ENCODE measurements around the gene NINL. TPM values are rescaled to one million over a fixed set of nuclear protein-coding genes. Genes with fewer than 3 reads are reported as not detected.
"Not testable (repeated sequence)": the region's sequence is repeated elsewhere in the genome, so short reads cannot be mapped to it uniquely, and the experiment has no call there.

The NINL gene
- total RNA-seq, 1 experiment from 2014 or later, result 0.19 TPM

GRCh38 chr20:25586877-25587276 is 1.5 kb upstream of the NINL start:
- Histone ChIP-seq H2AFZ (ENCODE audit: low read length) (no peak overlapping the region), H3K9me3 (ENCODE audit: low read length) (no peaks in the 10 kb centered on the region), H3K4me3 (ENCODE audit: low read length) (no peak overlapping the region), H3K4me1 (ENCODE audit: low read length) (no peaks in the 10 kb centered on the region), H3K79me2 (ENCODE audit: low read length) (no peaks in the 10 kb centered on the region), H3K9me2 (replicated peaks; ENCODE audit: insufficient read depth, low read length) (no peaks in the 10 kb centered on the region), H3K4me2 (ENCODE audit: low read depth, low read length, poor library complexity, severe bottlenecking) (no peak overlapping the region), H4K20me1 (ENCODE audit: insufficient read depth, low read depth, low read length) (no peaks in the 10 kb centered on the region), H3K27ac (ENCODE audit: low read length) (no peak overlapping the region), H3K36me3 (ENCODE audit: insufficient read depth, low read length) (no peaks in the 10 kb centered on the region), H3K27me3 (ENCODE audit: low read length) (no peaks in the 10 kb centered on the region), H3K9ac (ENCODE audit: low read length) (no peak overlapping the region)
- DNase-seq, result no peak

- H3K9ac ChIP-seq (ENCODE audit: low read length); H2AFZ ChIP-seq (ENCODE audit: low read length); H3K27me3 ChIP-seq (ENCODE audit: low read length); H3K27ac ChIP-seq (ENCODE audit: low read length); H3K4me3 ChIP-seq (ENCODE audit: low read length); H3K9me2 ChIP-seq (replicated peaks; ENCODE audit: insufficient read depth, low read length); H3K4me1 ChIP-seq (ENCODE audit: low read length); H4K20me1 ChIP-seq (ENCODE audit: insufficient read depth, low read depth, low read length); H3K4me2 ChIP-seq (ENCODE audit: low read depth, low read length, poor library complexity, severe bottlenecking); H3K79me2 ChIP-seq (ENCODE audit: low read length); H3K9me3 ChIP-seq (ENCODE audit: low read length); DNase-seq; H3K36me3 ChIP-seq (ENCODE audit: insufficient read depth, low read length): not testable (repeated sequence)
Observed at GRCh38 chr20:25583607-25584006, 1.7 kb downstream of the NINL start.

GRCh38 chr20:25580711-25581110 is 4.6 kb downstream of the NINL start:
- no peak overlapping the region for H3K4me2 ChIP-seq (ENCODE audit: low read depth, low read length, poor library complexity, severe bottlenecking)
- no peaks in the 10 kb centered on the region for H3K9me3 ChIP-seq (ENCODE audit: low read length)
- no peak overlapping the region for H3K27ac ChIP-seq (ENCODE audit: low read length)
- H3K27me3 ChIP-seq (ENCODE audit: low read length), result no peaks in the 10 kb centered on the region
- no peaks in the 10 kb centered on the region for H3K4me1 ChIP-seq (ENCODE audit: low read length)
- no peak overlapping the region for H3K4me3 ChIP-seq (ENCODE audit: low read length)
- no peaks in the 10 kb centered on the region for H3K36me3 ChIP-seq (ENCODE audit: insufficient read depth, low read length)
- no peak overlapping the region for H3K9ac ChIP-seq (ENCODE audit: low read length)
- no peak for DNase-seq
- no peaks in the 10 kb centered on the region for H3K9me2 ChIP-seq (replicated peaks; ENCODE audit: insufficient read depth, low read length)
- no peaks in the 10 kb centered on the region for H3K79me2 ChIP-seq (ENCODE audit: low read length)
- H4K20me1 ChIP-seq (ENCODE audit: insufficient read depth, low read depth, low read length), result 0 out of 2 replicates have a peak, but pooled peaks cover 5% of the 10 kb centered on the region
- no peak overlapping the region for H2AFZ ChIP-seq (ENCODE audit: low read length)

GRCh38 chr20:25579081-25579770 is 6.1 kb downstream of the NINL start:
- Histone ChIP-seq H2AFZ (ENCODE audit: low read length) (no peak overlapping the region), H3K9ac (ENCODE audit: low read length) (no peak overlapping the region), H3K27ac (ENCODE audit: low read length) (no peak overlapping the region), H3K36me3 (ENCODE audit: insufficient read depth, low read length) (no peaks in the 10 kb centered on the region), H3K4me2 (ENCODE audit: low read depth, low read length, poor library complexity, severe bottlenecking) (no peak overlapping the region), H4K20me1 (ENCODE audit: insufficient read depth, low read depth, low read length) (0 out of 2 replicates have a peak, but pooled peaks cover 6% of the 10 kb centered on the region), H3K9me3 (ENCODE audit: low read length) (no peaks in the 10 kb centered on the region), H3K9me2 (replicated peaks; ENCODE audit: insufficient read depth, low read length) (no peaks in the 10 kb centered on the region), H3K79me2 (ENCODE audit: low read length) (no peaks in the 10 kb centered on the region), H3K4me3 (ENCODE audit: low read length) (no peak overlapping the region), H3K27me3 (ENCODE audit: low read length) (no peaks in the 10 kb centered on the region), H3K4me1 (ENCODE audit: low read length) (no peaks in the 10 kb centered on the region)
- no peak for DNase-seq

- H3K4me2 ChIP-seq (ENCODE audit: low read depth, low read length, poor library complexity, severe bottlenecking), result no peak overlapping the region
Observed at GRCh38 chr20:25576783-25577530, 8.4 kb downstream of the NINL start.

GRCh38 chr20:25574411-25574810 is 10.9 kb downstream of the NINL start:
- H3K9me3 ChIP-seq (ENCODE audit: low read length), result no peaks in the 10 kb centered on the region
- DNase-seq, result peak; percentile 45
- no peak overlapping the region for H2AFZ ChIP-seq (ENCODE audit: low read length)
- H3K36me3 ChIP-seq (ENCODE audit: insufficient read depth, low read length), result no peaks in the 10 kb centered on the region
- no peak overlapping the region for H3K9ac ChIP-seq (ENCODE audit: low read length)
- no peaks in the 10 kb centered on the region for H3K4me1 ChIP-seq (ENCODE audit: low read length)
- no peak overlapping the region for H3K4me2 ChIP-seq (ENCODE audit: low read depth, low read length, poor library complexity, severe bottlenecking)
- no peaks in the 10 kb centered on the region for H3K79me2 ChIP-seq (ENCODE audit: low read length)
- H3K27me3 ChIP-seq (ENCODE audit: low read length), result no peaks in the 10 kb centered on the region
- H3K9me2 ChIP-seq (replicated peaks; ENCODE audit: insufficient read depth, low read length), result no peaks in the 10 kb centered on the region
- no peak overlapping the region for H3K4me3 ChIP-seq (ENCODE audit: low read length)
- H3K27ac ChIP-seq (ENCODE audit: low read length), result no peak overlapping the region
- H4K20me1 ChIP-seq (ENCODE audit: insufficient read depth, low read depth, low read length), result 0 out of 2 replicates have a peak, but pooled peaks cover 6% of the 10 kb centered on the region

More at GRCh38 chr20:25576783-25577530, 8.4 kb downstream of the NINL start:
- Histone ChIP-seq H4K20me1 (ENCODE audit: insufficient read depth, low read depth, low read length) (0 out of 2 replicates have a peak, but pooled peaks cover 6% of the 10 kb centered on the region), H3K9ac (ENCODE audit: low read length) (no peak overlapping the region), H2AFZ (ENCODE audit: low read length) (no peak overlapping the region), H3K9me2 (replicated peaks; ENCODE audit: insufficient read depth, low read length) (no peaks in the 10 kb centered on the region), H3K4me3 (ENCODE audit: low read length) (no peak overlapping the region), H3K9me3 (ENCODE audit: low read length) (no peaks in the 10 kb centered on the region), H3K27ac (ENCODE audit: low read length) (no peak overlapping the region), H3K79me2 (ENCODE audit: low read length) (no peaks in the 10 kb centered on the region), H3K36me3 (ENCODE audit: insufficient read depth, low read length) (no peaks in the 10 kb centered on the region), H3K27me3 (ENCODE audit: low read length) (no peaks in the 10 kb centered on the region), H3K4me1 (ENCODE audit: low read length) (no peaks in the 10 kb centered on the region)
- DNase-seq, result no peak

- H3K27me3 ChIP-seq (ENCODE audit: low read length), result no peaks in the 10 kb centered on the region
- H4K20me1 ChIP-seq (ENCODE audit: insufficient read depth, low read depth, low read length), result 0 out of 2 replicates have a peak, but pooled peaks cover 6% of the 10 kb centered on the region
- no peak overlapping the region for H3K27ac ChIP-seq (ENCODE audit: low read length)
- no peaks in the 10 kb centered on the region for H3K36me3 ChIP-seq (ENCODE audit: insufficient read depth, low read length)
- H3K4me2 ChIP-seq (ENCODE audit: low read depth, low read length, poor library complexity, severe bottlenecking), result no peak overlapping the region
- H3K9ac ChIP-seq (ENCODE audit: low read length), result no peak overlapping the region
- no peak overlapping the region for H3K4me3 ChIP-seq (ENCODE audit: low read length)
- no peak for DNase-seq
- no peaks in the 10 kb centered on the region for H3K4me1 ChIP-seq (ENCODE audit: low read length)
- no peak overlapping the region for H2AFZ ChIP-seq (ENCODE audit: low read length)
- H3K9me2 ChIP-seq (replicated peaks; ENCODE audit: insufficient read depth, low read length), result no peaks in the 10 kb centered on the region
- no peaks in the 10 kb centered on the region for H3K79me2 ChIP-seq (ENCODE audit: low read length)
- H3K9me3 ChIP-seq (ENCODE audit: low read length), result no peaks in the 10 kb centered on the region
Observed at GRCh38 chr20:25573288-25574251, 11.8 kb downstream of the NINL start.
